HG02588 (cell line): ENCODE results near the gene PLXNA1.
A peak's percentile ranks its signal among the peaks of the same experiment; 100 is the strongest.

ENCODE experiments used
- ATAC-seq: cut with Tn5 transposase; IDR thresholded peaks from one replicate; pipeline ENCODE4 v1.9.1; 2021; ENCODE audit warnings: mild to moderate bottlenecking, moderate library complexity; ENCODE audit not compliant: unreplicated experiment

The PLXNA1 gene

DNA sequence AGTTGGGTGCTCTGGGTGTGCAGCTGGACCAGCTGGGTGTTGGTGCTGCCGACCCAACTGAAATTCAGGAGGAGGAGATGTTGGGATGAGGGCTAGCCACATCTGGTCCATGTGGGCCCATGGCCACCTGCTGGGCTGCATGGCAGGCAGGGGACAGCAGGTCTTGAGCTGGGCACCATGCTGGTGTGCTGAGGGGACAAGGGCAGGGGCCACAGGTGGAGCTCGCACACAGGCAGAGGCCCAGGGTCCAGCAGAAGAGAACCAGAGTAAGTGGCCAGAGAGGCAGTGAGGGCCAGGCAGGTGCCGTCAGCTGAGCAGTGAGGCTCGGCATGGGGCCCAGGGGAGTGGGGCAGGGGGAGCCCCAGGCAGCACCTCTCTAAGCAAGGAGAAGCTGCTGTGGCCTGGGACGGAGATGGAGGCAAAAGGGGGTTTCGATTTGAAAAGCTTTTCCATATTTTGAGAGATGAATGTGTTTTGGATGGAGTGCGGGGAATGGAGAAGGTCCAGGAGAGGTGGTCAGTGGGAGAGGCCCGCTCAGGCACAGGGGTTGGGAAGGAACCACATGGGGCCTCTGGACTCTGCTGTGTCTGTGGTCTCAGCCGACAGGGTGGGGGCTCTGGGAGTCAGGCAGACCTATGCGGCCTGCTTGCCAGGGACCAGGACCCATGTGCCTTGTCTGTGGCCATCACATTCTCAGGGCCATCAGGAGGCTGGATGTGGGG is 30.5 kb upstream of the PLXNA1 start:
- ATAC-seq = no peak

DNA sequence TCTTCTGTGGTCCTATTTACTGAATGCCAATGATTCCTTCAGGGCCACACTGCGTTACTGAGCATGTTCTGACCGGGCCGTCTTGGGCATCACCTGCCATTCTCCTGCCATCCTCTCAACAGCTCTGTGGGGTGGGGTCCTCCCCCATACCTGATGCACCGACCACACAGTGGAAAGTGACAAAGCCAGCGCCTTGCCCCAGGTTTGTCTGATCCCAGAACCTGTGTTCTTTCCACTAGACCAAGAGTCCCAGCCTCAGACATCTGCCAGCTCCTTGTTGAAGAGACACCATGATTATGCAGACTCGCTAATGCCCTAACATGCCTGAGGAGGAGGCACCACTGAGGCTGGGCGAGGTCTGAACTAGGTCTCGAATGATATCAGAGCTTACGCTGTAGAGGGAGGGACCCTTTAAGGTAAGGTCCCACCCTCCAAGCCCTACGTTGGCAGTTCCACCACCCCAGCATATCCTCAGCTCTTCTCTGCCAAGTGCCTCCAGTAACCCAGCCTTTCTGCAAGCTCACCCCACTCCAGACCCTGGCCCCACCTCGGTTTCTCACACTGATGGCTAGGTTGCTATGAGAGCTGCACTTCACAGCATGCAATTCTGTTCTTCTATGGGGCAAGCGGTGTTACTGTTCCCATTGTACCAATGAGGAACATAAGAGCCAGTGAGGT is 29.8 kb upstream of the PLXNA1 start:
- ATAC-seq = no peak

DNA sequence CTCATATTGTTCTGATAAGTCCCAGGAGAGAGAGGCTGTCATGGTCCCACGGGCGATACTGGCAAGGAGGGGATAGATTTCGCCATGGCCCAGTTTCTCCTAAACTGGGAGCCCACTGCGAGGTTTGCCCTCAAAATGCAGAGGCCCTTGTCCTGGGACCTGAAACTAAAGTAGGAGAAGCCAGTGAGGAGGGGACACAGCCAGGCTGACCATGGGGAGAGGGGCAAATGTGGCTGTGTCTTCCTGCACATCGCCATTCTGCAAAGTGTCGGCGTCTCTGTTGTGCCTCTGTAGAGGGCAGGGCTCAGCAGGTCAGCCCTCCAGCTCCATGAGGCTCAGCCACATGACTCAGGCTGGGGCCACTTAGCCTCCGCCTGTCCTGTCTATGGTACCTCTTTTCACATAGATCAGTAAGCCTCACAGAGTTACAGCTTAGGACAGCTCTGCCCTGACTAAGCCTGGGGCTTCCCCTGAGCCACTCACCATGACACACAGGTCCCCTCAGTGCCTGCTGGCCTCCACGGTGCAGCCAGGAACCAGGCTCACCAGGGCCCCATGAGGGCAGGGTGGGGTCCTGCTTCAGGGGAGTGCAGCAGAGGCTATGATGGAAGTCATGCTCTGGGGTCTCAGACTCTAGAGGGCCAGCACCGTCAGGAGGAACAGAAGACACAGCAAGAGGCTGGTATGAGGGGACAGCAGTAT is 28.6 kb upstream of the PLXNA1 start:
- ATAC-seq = peak; percentile 68

DNA sequence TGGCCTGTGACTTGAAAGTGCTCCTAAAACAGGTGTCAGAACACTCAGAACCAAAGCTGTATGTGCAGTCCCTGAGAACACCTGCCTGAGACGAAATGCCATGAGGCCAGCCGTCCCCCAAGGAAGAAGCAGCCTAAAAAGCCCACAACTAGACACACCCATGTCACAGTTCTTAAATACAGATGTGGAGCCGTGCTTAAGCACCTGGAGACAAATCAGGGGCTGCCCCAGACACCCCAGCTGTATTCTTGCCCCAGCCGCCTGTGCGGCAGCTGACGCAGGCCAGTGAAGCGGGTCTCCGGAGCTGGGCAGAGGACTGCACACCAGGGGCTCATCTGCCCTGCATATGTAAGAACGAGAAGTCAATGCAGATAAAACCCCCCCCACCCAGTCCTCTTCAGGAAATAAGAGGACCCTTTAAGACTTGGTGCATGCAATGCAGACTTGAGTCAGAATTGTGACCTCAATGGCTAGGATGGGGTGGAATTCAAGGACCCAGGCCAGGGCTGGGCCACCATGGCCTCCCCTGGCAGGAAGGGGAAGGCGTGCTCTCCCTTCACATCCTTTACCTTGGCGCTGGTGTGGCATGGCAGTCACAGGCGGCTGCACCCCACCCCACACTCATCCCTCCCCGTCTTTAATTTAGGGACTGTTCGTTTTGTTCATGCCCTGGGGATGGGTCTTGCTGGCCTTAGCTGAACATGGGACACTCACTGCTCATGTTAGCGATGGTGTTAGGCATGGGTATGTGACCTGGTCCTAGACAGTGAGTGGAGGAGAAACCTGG is 27.7 kb upstream of the PLXNA1 start:
- peak; percentile 58 for ATAC-seq

DNA sequence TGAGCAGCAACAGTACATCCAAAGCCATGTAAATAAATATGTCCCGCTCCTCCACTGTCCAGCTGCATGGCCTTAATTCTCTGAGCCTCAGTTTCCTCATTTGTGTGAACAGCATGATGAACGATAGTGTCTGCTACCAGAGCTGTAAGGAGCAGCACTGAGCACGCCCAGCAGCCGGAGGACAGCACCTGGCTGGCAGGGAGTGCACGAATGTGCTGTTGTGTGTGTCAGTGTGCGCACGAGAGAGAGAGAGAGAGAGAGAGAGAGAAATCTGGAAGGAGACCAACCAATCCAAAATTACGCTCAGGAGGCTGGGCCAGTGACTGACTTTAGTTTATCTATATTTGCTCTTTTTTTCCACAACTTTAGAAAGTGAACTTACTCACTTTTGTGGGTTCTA is 26.6 kb upstream of the PLXNA1 start:
- no peak for ATAC-seq

DNA sequence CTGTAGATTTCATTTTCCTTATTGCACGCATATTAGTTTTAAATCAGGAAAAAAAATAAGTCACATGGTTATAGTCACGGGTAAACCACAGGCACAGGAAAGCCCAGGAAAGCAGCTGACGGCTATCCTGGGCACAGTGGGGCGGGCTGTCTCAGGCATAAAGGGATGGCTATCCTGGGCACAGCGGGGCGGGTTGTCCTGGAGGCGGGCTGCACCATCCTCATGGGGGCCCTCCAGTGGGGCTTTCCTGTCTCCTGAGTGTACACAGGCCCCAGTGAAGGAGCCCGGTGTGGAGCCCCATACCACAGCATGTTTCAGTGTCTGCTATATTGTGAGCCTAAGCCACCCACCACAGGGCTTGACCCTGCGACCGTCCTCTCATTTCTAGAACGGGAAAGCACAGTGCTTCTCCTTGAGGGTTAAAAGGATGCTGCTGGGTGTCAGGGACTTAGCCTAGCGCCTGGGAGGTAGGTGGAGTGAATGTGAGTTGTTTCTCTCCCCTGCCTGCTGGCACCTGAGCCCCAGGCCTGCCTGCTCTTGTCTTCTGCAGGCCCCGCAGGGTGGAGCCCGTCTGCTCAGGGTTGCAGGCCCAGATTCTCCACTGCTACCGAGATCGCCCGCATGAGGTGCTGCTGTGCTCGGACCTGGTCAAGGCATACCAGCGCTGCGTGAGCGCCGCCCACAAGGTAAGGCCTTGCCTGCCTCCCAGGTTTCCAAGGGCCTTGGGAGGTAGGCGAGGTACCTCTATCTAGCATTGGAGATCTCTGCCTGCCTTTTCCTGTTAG is 25.9 kb upstream of the PLXNA1 start:
- no peak for ATAC-seq

DNA sequence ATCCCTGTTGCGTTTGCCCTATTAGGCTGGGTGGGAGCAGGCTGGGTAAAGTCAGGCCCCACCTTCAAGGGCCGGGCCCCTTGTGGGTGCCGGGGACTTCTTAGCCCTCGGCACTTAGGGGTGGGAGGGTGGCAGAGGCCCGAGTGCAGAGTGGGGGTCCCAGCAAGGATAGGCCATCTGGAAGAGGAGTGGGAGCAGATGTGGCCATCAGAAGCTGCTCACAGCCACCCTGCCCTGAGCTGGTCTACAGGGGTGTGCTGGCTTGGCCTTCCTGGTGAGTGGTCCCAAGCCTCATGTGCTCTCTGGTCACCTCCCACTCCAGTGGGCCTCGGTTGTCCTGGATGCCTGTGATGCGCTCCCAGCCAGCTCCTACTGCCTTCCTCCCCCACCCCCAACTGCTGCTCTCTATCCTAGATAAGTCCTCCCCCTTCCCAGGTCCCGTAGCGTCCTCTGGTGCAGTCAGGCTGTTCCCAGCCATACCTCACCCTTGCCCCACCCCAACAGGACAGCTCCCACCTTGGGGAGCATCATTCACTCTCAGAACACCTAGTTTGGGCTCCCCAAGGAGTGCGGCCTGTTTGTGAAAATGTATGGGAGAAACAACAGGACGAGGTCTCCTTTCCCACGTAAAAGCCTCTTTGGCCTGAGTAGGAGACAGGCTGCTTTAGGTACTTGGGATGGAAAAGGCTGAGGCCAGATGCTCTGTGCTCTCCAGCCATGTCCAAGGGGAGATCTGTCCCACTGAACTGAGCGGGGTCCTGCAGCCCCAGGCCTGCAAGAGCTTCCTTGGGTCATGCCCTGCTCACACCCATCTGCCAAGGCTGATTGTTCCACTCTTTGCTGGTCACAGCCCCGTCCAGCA is 24.9 kb upstream of the PLXNA1 start:
- ATAC-seq = no peak

DNA sequence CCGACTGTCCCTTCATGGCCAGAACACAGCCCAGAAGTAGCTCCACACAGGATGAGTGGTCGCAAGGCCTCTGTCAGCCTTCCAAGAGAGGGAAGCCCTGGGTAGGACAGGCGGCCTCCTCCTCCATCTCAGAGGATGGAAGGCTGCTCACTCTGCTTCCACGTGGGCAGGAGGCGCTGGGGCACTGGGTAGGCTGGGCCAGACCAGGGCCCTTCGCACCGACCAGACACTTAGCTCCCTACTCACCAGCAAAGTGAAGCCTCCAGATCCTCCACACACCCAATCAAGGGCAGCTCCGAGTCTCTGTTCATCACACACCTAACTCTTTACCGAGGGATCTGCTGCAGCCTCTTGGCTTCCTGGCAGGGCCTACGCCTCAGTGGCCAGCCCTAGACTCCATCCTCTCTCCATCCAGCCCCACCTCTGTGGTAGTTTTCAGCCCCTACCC is 24.3 kb upstream of the PLXNA1 start:
- ATAC-seq = no peak

DNA sequence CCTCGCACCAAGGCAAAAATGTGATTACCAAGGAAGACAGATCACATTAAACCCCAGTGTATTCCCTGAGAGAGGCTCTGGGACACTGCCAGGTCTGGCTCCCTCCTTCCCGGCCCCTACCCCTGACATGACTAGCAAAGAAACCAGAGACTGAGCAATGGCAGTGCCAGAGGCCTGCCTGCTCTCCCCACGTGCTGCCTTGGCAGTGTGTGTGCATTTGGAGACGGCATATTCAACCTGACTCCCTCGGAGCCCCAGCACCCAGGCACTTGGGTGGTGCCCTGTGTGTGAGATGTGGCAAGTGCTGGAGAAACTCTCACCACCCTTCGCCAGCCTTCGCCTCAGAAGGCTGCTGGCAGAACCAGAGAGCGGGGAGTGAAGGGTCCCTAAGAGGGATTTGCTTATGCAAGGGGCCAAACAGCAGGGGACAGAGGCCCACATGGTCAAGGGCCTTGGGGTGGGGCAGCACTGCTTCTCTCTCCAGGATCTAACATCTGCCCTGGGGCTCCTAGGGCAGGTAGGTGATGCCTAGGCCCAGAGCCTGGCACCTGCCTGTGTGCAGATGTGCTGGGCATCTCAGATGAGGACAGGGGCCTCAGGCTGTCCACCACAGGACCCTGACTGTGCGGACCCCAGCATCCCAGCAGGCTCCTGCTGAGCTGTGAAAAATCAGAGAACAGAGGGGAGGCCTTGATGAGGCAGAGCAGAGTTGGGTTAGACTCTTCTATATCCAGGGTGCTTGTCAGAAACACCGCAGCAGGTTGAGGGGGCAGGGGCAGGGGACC is 23.6 kb upstream of the PLXNA1 start:
- ATAC-seq = no peak

DNA sequence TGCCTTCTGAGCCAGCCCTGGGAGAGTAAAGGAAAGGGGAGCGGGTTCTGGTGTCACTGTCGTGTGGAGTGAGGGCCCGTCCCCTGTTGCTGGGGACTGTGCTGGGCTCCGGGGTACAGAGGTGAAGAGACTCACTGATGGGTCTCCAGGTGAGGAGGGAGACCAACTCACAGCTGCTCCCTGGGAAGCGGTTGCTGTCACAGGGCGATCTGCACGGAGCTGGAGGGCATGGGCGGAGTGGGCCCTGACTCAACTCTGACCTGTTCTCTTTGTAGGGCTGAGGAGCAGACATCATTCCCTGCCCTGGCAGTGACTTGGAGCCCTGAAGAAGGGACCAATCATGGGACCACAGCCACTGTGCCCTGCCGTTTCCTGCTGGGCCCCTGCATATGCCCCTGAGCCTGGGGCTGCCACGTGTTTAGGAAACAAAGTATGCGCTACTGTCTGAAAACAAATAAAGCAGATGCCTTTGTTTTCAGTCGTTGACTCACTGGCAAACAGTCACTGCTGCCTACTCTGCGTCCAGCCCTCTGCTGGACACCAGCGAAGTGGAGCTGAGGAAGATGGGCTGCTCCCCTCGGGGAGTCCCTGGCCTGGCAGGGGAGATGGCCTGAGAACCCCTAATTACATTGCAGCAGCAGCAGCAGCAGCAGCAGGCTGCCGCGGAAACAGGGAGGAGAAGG is 22.9 kb upstream of the PLXNA1 start:
- no peak for ATAC-seq

DNA sequence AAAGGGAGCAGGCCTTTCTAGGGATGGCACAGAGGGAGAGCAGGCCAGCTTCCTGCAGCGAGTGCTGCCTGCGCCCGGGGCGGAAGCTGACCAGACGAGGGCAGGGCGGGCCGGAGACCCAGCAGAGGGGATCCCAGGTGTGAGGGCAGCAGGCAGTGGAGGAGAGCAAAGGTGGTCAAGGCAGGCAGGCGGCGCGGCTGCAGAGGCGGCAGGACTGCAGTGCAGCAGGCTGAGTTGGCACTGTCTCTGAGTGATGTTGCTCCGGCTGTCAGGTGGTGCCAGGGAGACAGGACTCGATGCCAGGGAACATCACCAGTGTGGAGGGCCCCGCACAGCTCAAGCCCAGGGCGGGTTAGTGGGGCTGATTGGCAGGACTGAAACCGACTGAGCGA is 22.3 kb upstream of the PLXNA1 start:
- no peak for ATAC-seq

DNA sequence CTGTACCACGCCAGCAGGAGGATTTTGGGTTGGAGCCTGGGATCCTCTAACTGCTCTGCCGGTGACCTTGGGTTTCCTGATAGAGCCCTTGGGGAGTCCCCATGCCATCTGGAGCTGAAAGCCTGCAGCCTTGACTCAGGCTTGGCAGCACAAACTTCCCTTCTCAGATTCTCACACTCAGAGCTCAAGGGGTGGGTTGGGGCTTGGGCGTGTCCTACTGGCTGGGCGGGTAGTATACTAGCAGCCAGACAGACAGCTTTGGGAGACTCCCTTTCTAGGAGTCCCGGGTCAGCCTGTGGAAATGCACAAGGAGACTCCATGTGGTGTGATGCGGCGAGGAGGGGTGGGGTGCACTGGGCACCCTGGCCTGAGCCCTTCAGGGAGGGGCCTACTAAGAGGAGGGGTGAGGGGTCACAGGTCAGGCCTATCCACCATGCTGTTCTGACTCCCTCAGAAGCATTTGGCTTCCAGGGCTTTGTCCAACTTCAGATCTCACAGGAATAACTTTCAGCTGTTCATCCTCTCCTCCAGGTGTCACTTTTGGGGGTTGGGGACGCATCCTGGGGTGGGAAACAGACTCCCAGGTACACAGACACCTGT is 21.6 kb upstream of the PLXNA1 start:
- ATAC-seq = no peak

DNA sequence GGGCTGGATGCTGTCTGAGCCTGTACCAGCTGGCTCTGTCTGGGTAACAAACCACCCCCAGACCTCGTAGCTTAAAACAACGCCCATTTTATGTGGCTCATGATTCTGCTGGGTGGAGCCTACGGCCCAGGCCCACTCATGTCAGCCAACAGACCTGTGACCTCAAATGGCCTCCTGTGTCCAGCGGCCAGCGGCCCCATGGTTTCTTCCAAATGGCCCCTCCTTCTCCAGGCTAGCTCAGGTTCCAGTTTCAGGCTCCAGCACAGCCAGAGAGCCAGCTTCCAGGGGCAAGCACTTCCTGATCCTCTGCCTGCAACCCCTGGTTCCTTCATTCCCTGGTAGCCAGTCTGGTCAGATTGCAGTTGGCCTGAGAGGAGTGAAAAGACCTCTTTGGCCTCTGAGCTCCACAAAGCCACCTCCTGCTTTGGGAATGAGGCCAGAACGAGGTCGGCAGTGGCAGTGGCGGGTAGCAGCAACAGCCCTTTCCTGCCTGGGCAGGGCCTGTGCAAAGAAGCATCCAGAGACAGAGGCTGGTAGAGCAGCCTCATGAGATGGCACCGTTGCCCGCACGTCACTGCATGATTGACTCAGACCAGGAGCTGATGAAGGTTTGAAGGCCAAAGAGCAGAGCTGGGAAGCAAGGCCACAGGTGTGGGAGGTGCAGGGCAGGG is 21.0 kb upstream of the PLXNA1 start:
- ATAC-seq = no peak

DNA sequence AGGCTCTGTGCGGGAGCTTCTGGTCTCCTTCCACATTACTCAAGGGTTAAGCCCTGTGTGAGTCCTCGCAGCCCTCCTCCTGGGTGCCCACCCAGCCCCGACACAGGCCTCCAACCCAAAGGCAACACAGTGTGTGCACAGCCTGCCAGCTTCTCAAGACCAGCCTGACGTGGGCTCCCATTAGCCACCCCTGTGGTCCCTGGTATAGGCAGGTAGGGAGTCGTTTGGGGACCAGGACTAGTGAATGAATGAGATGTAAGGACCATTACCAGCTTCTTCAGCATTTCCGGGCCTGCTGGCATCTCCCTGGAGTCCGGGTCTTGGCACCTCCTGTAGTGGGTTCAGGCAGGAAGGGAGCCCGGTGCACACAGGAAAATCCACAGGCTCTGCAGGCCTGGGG is 20.2 kb upstream of the PLXNA1 start:
- no peak for ATAC-seq

DNA sequence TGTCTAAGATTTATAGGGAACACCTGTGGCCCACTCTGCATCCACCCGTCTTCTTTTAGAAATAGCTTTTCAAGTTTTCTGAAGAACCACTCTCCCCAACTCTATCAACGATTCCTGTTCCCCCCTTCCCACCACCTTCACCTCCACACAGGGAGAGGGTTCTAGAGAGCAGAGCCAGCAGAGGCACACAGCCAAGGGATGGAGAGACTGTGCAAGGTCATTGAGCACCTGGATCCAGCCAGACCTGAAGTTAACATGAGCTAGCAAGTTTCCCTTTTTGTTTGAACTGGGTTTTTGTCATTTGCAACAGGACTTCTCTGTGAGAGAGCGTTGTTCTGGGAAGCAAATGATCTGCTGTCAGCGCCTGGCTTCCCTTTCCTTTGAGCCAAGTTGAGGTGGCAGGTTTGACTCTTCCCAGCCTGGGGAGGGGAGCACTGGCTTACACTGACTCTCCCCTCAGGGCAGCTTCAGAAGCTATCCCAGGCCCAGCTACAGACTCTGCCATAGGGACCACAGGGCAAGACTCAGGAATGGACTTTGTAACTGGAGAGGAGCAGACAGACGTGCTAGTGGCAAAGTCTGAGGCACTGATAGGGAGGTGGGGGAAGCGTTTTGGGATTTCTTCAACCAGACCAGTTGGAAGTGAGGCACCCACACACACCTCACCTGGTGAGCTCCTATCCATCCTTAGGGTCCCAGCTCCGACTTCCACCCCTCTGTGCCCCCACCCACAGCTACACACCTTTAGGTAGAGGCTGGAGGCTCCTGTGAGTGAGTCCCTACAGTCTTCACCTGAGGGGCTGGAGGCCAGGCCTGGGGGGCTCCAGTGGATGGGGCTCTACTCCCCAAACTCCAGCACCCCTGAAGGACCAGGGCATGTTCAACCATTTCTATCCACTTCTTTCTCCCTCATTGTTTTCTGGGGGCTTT is 19.4 kb upstream of the PLXNA1 start:
- no peak for ATAC-seq

DNA sequence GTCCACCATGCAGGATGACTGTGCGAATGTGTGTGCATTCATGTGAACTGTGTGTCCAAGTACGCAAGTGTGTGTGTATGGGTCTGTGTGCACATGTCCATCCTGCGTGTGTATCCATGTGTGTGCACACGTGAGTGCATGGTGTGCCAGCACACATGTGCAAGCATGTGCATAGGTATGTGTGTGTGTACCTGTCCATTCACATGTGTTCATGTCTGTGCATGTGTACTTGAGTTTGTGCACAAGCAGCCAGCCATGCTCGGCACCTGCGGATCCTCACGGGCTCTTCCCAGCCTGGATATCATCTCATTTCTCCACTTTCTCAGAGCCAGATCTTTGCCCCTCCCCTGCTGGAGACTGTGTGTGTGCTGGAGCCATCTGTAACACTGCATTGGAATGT is 18.7 kb upstream of the PLXNA1 start:
- no peak for ATAC-seq
